Inflammatory macrophage treated with lipopolysaccharide for 4 hours (primary cell): Measurements from ENCODE around the gene CTNNA3.
"Not testable (repeated sequence)": the region's sequence is repeated elsewhere in the genome, so short reads cannot be mapped to it uniquely, and the experiment has no call there.

Experiments
- DNase-seq: peaks from one replicate; pipeline ENCODE4 v3.0.0-alpha.2; 2020

Gene CTNNA3

DNA sequence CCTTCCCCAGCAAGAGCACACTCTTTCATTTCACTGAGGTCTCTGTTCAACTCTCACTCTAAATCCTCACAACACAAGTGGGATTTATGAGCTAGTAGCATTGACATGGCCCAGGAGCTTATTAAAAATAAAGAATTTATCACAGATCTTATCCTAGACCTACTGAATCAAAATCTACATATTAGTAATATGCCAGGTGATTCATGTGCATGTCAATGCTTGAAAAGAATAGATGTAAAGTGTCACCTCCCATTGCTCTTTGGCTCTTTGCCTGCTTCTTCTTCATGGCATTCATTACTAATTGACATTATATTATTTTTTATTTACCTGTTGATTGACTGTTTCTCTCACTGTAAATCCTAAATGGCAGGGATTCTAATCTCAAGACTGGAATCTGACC is 1229.4 kb downstream of the CTNNA3 start:
- DNase-seq, result no peak

DNA sequence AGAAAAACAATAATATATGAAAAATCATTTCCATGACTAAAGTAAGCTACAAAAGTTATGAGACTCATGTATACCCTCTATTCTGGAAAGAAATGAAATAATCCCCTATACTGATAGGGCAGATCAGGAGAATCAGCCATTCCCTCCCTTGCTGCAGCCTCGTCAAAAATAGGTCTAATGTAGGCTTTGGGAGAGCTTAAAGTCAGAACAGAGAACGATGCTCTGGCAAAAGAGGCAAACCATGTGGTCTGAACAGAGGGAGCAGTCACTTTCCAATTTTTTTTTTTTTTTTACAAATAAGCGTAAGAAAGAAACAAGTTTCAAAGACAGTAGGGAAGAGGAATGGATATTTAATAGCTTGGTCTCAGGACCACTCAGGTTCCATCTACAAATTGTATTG is 1232.4 kb downstream of the CTNNA3 start:
- no peak for DNase-seq

DNA sequence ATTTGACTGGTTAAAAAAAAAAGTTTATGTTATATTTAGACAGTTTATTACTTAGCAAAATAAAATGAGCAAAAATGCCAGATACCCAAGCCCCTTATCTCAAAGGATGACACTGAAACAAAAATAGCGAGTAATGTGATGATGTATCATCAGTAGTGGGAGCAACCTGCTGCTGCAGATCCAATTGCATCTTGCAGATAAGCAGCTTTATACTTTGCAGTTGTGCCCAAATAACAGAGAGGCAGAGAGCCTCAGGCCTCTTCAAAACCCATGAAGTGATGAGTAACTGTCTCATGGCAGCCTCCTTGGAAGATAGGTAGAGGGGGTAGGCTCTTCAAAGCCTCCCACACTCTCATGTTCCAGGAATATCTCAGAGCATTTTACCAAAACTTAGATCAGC is 1238.4 kb downstream of the CTNNA3 start:
- DNase-seq, result no peak

DNA sequence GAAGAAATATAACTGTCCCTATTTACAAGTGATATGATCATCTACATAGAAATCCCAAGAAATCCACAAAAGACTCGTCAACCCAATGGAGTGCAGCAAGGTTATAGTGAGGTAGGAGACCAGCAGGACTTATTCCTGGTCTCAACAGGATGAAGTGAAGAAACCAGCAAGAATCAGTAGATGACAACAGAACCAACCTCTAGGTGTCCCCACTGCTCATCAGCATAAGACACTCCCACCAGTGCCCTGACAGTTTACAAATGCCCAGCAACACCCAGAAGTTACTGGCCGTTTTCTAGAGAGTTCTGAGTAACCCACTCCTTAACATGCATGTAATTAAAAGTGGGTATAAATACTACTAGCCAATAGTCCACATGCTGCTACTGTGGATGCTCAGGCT is 1240.7 kb downstream of the CTNNA3 start:
- no peak for DNase-seq

DNA sequence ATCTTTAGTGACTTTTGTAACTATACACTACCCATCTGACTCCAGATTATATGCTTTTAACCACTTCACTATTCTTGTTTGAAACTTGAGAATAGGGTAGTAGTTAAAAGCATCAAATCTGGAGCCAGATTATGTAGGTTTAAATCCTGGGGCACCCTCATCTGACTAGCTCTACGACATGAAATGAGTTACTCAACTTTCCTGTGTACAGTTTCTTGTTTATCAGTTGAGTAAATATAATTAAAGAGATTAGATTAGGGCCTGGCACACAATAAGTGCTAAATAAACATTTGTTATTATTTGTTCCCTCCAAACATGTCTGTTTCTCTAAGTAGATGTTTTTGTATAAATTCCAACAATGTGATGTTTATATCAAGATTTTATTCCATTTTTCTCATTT is 1255.4 kb downstream of the CTNNA3 start:
- no peak for DNase-seq

DNA sequence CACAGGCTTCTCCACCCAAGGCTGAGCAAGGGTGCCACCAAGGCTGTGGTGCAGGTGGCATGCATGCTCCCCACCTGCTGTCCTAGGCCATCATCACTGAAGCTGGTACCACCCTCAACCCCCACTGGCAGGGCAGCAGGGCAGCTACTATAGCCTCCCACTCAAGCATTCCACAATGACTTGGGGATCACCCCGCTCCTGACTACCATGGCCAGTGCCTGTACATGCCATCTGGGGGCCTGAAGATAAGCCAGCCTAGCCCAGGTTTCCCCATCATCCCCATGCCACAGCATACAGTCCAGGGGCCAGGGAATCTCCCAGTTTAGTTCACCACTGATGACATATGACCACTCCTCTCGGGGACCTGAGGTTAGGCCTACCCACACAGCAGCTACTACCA is 1281.1 kb downstream of the CTNNA3 start:
- no peak for DNase-seq

DNA sequence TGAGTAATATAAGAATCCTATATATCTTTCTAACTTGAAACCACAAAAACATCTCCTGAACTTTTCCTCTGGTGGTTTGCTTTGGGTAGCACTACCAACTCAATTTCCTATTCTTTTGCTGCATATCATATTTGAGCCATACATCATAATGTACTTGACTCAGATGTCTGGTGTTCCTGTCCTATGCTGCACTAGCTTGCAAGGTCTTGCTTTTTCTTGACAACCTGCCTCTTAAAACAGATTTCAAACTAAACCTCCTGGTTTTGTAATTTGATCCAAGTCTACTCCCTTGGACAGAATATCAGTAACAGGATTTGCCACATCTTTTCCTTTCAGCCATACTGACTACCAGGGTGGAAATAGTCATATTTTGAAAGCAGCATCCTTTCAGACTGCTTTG is 1290.4 kb downstream of the CTNNA3 start:
- no peak for DNase-seq

DNA sequence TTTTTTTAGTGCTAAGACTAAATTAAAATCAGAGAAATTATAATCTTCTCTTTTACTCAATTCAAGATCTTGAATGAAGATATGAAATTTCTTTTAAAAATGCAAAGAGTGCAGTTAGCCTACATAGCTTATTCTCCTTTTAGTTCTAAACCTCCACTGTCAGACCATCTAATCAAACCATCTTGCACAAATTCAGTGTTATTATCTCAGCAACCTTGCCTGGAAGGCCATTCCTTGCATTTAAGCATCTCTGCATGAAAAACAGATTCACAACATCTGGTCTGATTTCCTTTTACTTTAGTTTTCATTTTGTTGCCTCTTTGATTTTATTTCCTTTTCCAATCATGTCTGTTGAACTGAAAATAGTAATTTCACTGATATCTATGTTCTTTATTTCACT is 1297.3 kb downstream of the CTNNA3 start:
- no peak for DNase-seq

DNA sequence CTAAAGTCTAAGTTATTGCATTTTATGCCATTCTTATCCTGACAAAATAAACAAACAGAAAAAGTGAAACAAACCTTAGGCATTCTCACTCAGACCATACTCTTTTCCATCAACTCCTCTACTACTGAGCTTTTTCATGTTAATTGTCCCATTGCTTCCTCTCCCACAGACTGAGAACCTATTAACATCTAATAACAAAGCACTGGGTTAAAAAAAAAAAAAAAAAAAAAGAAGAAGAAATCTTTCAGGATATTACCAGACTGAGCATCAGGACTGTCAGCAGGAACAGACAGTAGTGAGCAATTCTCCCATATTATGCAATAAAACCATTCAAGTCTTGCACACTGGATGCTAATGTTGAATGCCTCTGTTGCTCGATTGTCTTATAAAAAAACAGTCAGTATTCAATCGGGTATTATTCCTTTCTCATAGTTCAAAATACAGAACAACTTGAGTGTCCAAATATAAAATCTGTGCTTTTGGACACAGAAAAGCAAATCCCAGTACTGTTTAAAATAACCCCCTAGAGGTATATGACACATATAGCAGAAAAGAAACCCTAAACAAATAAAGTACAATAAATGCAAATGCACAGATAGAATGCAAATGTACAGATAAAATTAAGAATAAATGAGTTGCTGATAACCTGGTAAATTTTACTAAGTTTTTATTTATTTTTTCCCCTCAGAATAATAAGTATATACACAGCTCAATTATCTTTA is 1301.5 kb downstream of the CTNNA3 start:
- no peak for DNase-seq

DNA sequence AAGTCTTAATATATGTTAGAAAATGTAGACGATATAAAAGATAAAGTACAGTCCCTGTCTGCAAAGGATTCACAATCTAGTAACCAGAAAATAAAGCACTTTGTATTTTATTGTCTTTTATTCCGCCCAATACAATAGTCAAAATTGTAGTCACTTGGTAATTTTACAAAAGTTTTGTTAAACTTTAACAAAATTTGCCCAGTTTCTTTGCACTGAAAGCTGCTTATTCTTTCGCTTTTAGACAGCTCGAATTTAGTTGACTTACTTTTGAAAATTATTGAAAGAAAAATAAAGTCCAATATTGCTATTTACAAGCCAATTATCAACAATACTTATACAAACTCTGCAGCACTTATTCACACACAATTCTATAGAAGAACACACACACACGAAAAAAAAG is 1305.1 kb downstream of the CTNNA3 start:
- DNase-seq, result no peak

DNA sequence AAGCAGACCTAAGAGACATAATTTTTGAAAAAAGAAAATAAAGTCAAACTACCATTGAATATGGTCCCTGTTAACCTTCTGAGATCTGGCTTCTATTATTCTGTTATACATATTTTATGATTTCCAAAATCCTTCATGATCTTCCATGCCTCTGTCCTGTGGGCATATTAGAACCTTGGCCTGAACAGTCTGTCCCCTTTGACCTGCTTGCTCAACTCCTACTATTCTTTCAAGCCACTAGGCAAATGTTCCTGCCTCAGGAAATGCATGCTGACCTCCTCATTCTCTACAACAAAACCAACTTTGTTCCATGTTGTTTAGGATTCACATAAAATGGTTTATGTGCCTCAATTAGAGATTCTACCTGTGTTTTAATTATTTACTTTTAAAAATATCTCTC is 1315.0 kb downstream of the CTNNA3 start:
- no peak for DNase-seq

DNA sequence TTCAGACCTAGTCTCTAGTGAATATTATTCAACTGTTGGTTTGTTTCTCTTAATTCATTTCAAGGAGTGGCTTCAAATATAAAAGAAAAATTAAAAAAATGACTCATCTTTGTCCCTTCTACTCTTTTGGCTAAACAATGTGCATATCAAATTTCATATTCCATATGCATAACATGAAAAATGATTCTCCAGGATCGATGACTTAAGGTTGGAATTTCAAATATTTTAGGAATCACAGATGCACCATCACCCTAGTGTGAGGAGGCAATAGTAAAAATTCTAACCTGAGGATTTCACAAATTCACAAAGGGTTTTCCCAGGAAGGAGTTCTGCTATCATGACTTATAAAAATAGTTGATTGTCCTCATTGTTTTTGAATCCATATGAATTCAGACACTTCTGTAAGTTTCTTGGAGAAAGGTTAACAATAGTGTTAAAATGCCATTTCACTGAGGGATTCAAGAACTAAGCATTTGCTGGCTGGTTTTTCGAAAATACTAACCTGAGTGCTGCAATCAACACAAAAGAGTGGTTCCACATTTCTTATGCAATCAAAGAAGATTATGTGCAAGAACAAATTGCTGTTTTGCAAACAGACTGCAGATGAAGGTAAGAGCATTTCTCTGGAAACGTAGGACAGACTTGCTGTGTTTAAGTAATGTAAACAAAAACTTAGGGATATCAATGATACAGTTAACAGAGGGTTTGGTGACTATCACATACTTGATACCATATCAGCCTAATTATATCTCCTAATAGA is 1317.7 kb downstream of the CTNNA3 start:
- DNase-seq, result no peak

DNA sequence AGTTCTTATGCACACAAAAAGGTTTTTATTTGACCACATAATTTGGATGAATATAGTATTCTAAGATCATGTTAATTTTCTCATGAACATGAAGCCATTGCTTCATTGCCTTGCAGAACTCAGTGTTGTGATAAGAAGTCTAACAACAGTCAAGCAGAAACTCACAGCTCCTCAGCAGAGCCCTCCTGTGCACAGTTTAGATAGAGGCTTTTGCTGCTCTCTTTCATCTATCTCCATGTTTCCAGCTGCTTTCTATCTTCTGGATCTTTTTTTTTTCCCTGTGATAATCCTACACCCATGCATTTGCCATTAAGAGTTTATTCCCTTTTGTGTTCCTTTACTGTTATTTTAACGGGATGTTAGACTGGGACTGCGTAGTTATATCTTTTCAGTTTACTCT is 1327.8 kb downstream of the CTNNA3 start:
- DNase-seq, result no peak

DNA sequence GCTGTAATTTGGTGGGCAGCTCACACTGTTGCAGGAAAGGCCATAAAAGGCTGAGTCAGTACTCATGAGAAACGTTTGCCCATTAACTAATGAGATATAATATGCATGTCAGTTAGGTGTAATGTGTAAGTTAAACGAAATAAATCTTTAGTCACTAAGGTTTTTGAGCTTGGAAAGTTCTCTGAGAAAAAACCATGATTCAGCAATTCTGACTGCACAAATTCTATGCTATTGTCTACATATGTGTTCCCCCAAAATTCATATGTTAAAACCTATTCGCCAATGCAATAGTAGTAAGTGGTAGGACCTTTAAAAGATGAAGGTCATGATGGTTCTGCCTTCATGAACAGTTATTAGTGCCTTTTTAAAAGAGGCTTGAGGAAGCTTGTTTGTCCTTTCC is 1329.8 kb downstream of the CTNNA3 start:
- DNase-seq, result no peak

DNA sequence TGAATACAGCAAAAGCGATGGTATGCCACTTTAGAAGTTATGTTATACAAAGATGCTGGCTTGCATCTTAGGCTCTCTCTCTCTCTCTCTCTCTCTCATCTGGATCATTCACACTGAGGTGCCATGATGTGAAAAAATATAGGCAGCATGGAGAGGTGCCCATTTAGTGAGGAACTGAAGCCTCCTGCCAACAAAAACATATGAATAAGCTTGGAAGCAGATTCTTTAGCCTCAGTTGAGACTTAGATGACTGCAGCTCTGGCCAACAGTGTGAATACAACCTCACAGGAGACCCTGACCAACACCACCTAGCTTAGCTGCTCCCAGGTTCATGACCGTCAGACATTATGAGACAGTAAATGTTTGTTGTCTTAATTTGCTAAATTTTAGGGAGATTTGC is 1330.3 kb downstream of the CTNNA3 start:
- no peak for DNase-seq

DNA sequence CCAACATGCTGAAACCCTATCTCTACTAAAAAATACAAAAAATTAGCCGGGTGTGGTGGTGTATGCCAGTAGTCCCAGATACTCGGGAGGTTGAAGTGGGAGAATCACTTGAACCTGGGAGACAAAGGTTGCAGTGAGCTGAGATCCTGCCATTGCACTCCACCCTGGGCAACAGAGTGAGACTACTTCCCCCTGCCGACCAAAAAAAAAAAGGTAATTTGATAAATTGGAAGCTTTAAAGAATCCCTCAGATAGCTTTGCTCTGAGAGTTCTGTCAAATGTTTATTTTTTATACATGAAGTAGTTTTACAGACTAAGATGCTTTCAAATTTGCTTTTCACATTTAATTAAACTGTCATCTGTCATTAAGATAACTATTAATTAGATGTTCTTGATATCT is 1333.5 kb downstream of the CTNNA3 start:
- DNase-seq, result no peak

DNA sequence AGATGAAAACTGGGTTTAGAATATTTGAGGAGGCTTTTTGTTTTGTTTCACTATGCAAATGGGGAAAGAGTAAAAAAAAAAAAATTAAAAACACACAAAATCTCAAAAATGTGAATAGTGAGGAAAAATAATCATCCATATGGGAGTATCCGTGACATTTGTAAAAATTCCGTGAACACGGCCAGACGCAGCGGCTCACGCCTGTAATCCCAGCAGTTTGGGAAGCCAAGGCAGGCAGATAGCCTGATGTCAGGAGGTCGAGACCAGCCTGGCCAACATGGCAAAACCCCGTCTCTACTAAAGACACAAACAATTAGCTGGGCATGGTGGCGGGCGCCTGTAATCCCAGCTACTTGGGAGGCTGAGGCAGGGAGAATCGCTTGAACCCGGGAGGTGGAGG is 1342.2 kb downstream of the CTNNA3 start:
- DNase-seq, result not testable (repeated sequence)

DNA sequence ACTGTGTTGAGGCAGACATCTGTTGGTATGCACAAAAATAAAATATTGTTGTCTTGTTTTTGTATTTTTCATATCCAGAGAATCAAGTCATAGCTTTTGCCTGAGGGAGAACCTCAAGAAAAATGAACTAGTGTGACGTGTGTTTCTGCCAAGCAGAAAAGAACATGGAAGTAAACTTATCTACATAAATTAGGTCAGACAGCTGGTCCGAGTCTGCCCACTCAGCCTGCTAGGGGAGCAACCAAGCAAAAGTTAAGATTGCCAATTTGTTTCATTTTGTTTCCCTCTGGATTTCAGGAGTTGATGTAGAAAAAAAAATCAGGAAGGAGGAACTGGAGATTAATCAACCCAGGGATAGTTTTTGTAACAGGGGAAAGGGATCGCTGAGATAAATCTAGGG is 1342.6 kb downstream of the CTNNA3 start:
- no peak for DNase-seq

DNA sequence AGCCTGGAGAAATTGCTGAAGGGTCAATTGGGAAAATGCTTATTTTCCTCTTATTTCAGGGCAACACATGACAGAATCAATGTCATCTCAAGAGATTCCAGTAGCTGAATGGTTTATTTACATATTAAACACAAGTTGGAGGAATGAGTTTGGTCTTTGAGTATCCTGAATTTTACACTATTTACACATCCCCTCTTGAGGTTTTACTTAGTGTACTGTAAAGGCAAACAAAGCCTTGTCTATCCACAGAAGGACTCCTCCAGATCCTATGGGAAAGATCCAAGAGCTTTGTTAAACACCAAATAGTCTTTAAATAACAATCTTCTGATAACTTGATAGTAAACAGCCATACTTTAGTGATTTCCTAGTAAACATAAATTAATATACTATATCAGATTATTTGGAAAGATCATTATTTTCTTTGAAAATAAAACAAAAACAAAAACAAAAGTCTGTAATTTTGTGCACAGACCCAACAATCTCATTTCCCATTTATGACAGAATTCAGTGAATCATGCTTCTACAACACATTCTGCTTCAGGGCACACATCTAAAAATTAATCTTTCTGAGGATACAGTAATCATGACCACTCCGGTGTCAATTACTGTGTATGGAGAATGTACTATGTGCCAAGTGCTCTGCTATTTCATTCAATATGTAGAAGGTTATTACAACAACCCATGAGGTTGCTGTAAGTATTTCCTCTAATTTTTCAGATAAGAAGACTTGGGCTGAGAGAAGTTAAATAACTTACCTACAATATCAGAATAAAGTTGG is 1345.2 kb downstream of the CTNNA3 start:
- DNase-seq, result no peak

DNA sequence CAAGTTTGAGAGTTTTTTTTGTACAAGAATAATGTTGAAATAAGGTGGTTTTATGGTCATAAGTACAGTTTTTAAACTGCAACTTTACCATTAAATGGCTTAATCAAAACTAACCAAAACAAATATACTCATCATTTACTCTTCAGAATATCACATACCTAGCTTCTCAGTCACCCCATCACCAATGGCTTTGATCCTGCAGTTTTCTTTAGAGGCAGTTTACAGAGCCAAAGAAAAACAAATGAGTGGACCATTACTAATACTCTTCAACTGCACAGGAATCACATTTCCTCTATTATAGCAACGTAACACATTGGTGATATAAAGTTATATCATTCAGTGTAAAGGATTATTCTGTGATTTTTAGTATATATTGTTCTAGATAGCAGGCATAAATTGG is 1346.3 kb downstream of the CTNNA3 start:
- no peak for DNase-seq

DNA sequence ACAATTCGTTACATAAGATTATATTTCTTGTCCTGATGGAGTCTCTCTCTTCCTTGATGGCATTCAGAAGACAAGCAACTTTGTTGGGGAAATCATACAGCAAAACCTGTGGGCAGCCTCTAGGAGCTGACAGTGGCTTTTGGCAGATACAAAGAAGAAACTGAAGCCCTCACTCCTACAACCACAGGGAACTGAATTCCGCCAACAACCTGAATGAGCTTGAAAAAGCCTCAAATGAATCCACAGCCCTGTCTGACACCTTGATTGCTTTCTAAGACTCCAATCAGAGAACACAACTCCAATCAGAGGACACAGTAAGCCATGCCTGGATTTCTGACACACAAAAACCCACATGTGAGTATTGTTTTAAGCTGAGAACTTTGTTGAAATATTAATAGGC is 1346.9 kb downstream of the CTNNA3 start:
- DNase-seq, result no peak

DNA sequence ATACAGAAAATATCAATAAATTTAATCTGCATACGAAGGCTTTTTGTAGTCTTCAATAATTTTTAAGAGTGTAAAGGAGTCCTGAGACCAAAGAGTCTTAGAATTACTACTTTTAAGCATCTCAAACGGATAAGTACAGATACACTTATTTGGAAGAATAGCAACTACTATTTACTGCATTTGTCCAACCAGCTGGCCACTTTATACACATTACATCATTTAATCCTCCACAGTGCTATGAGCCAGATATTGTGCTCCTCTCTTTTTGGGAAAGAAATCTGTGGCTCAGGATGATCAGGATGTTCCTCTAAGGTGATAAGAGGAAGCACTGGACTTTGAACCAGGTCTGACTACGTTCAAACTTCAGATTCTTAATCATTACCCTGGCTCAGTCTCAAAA is 1358.8 kb downstream of the CTNNA3 start:
- DNase-seq, result no peak

DNA sequence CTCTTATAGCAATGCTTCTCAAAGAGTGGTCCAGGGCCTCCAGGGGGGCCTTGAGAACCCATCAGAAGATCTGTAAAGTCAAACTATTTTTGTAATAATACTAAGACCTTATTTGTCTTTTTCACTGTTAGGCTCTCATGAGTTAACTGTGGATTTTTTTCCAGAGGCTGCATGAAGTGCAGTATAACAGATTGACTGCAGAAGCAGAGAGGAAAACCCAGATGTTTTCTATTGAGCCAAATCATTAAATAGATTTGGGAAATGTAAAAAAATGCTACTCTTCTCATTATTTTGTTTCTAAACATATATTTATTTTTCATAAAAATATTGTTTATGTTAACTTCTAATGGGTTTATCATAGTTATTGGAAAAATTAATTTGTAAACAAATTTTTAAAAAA is 1359.2 kb downstream of the CTNNA3 start:
- no peak for DNase-seq

DNA sequence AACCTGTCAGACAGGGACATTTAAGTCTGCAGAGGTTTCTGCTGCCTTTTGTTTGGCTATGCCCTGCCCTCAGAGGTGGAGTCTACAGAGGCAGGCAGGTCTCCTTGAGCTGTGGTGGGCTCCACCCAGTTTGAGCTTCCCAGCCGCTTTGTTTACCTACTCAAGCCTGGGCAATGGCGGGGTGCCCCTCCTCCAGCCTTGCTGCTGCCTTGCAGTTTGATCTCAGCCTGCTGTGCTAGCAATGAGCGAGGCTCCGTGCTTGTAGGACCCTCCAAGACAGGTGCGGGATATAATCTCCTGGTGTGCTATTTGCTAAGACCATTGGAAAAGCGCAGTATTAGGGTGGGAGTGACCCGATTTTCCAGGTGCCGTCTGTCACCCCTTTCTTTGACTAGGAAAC is 1360.2 kb downstream of the CTNNA3 start:
- DNase-seq, result not testable (repeated sequence)
